ENCODE measurements around the gene FARS2.

Gene FARS2

GRCh38 chr6:5512422-5512821 lies 251.1 kb downstream of the FARS2 start:
- DNase-seq = no peak

- no peak for DNase-seq
Observed at GRCh38 chr6:5513408-5513807, 252.1 kb downstream of the FARS2 start.

- no peak for DNase-seq
Observed at GRCh38 chr6:5514353-5514752, 253.0 kb downstream of the FARS2 start.

- DNase-seq = no peak
Observed at GRCh38 chr6:5515200-5515599, 253.9 kb downstream of the FARS2 start.

GRCh38 chr6:5516036-5516435 lies 254.7 kb downstream of the FARS2 start:
- DNase-seq = no peak

GRCh38 chr6:5517796-5518195 lies 256.5 kb downstream of the FARS2 start:
- DNase-seq = no peak

- no peak for DNase-seq
Observed at GRCh38 chr6:5518936-5519491, 257.7 kb downstream of the FARS2 start.

- DNase-seq = no peak
Observed at GRCh38 chr6:5520796-5521195, 259.5 kb downstream of the FARS2 start.

- DNase-seq = no peak
Observed at GRCh38 chr6:5521322-5521721, 260.0 kb downstream of the FARS2 start.

- DNase-seq = no peak
Observed at GRCh38 chr6:5522147-5522546, 260.8 kb downstream of the FARS2 start.

GRCh38 chr6:5524110-5524509 lies 262.8 kb downstream of the FARS2 start:
- DNase-seq = no peak

- no peak for DNase-seq
Observed at GRCh38 chr6:5525209-5525608, 263.9 kb downstream of the FARS2 start.

- no peak for DNase-seq
Observed at GRCh38 chr6:5529015-5529414, 267.7 kb downstream of the FARS2 start.

- DNase-seq = no peak
Observed at GRCh38 chr6:5529733-5530132, 268.4 kb downstream of the FARS2 start.

- no peak for DNase-seq
Observed at GRCh38 chr6:5531161-5531560, 269.8 kb downstream of the FARS2 start.

- DNase-seq = no peak
Observed at GRCh38 chr6:5531853-5532375, 270.6 kb downstream of the FARS2 start.

GRCh38 chr6:5532941-5533340 lies 271.6 kb downstream of the FARS2 start:
- no peak for DNase-seq

- DNase-seq = no peak
Observed at GRCh38 chr6:5534643-5535042, 273.3 kb downstream of the FARS2 start.

- no peak for DNase-seq
Observed at GRCh38 chr6:5536644-5537043, 275.3 kb downstream of the FARS2 start.

GRCh38 chr6:5537132-5537531 lies 275.8 kb downstream of the FARS2 start:
- DNase-seq = no peak

GRCh38 chr6:5537967-5538366 lies 276.7 kb downstream of the FARS2 start:
- no peak for DNase-seq

GRCh38 chr6:5540370-5540769 lies 279.1 kb downstream of the FARS2 start:
- no peak for DNase-seq

- DNase-seq = no peak
Observed at GRCh38 chr6:5541025-5541424, 279.7 kb downstream of the FARS2 start.

GRCh38 chr6:5541751-5542432 lies 280.6 kb downstream of the FARS2 start:
- DNase-seq = no peak

GRCh38 chr6:5547556-5547955 lies 286.2 kb downstream of the FARS2 start:
- DNase-seq = no peak
